HG02870 (cell line): ENCODE data around the gene BRK1.
A peak's percentile ranks its signal among the peaks of the same experiment; 100 is the strongest.
"Not testable (repeated sequence)": the region's sequence is repeated elsewhere in the genome, so short reads cannot be mapped to it uniquely, and the experiment has no call there.

Experiments used
- ATAC-seq: cut with Tn5 transposase; IDR thresholded peaks from one replicate; pipeline ENCODE4 v1.9.1; 2021; ENCODE audit warnings: mild to moderate bottlenecking, moderate library complexity; ENCODE audit not compliant: unreplicated experiment

BRK1 gene

DNA sequence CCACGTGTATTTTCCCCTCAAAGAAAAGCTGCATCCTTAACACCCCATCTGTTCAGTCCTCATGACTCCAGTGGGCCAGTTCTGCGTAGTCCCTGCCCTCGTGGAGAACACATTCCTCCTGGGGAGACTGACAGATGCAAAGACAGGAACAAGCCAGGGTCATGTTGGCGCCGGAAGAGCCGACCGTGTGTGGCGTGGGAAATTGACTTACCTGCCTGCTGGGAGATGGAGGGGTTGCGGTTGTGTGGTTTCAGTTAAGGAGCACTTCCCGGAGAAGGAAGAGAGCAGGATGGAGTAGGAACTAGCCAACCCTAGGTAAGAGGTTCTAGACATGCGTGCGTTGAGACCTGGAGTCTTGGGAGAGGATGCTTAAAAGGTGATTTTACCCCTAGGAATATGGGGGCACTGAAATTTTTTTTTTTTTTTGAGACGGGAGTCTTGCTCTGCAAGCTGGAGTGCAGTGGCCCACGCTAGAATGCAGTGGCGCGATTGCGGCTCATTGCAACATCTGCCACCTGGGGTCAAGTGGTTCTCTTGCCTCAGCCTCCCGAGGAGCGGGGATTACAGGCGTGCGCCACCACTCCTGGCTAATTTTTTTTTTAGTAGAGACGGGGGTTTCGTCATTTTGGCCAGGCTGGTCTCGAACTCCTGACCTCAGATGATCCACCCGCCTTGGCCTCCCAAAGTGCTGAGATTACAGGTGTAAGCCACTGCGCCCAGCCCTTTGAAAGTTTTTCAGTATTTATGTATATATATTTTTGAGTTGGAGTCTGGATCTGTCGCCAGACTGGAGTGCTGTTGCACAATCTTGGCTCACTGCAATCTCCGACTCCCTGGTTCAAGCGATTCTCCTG is 27.5 kb downstream of the BRK1 start:
- ATAC-seq, result no peak

DNA sequence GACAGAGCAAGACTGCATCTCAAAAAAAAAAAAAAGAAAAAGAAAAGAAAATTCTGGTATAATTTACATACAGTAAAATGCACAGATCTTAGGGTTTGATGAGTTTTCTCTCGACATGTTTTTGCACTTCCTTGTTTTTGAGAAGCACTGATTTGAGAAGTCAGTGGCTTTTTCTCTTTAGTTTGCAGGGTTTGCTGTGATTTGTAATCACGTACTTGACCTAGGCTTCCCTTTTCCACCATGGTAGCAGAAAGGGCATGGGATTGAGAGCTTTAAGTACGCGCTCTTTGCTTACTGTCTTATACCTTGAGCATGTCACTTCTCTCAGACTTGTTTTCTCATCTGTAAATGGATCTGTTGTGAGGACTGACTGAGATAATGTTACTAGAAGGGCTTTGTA is 30.2 kb downstream of the BRK1 start:
- no peak for ATAC-seq

DNA sequence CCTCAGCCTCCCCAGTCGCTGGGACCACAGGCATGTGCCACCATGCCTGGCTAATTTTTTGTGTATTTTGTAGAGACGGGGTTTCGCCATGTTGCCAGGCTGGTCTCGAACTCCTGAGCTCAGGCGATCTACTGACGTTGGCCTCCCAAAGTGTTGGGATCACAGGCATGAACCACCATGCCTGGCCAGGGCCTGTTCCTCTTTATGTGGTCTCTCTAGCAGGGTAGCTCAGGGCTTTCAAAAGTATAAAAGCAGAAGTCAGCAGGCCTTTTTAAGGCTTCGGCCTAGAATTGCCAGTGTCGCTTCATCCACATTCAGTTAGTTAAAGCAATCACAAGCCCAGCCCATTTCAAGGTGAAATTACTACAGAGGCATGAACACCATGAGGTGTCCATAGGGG is 33.8 kb downstream of the BRK1 start:
- no peak for ATAC-seq

DNA sequence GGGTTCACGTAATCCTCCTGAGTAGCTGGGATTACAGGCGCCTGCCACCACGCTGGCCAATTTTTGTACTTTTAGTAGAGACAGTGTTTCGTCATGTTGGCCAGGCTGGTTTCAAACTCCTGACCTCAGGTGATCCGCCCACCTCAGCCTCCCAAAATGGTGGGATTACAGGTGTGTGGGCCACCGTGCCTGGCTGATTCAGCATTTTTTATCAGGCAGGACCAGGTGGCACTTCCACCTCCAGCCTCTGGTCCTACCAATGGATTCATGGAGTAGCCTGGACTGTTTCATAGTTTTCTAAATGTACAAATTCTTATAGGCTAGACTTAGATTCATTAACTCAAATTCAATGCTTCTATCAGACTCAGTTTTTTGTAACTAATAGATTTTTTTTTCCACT is 35.5 kb downstream of the BRK1 start:
- ATAC-seq, result no peak

DNA sequence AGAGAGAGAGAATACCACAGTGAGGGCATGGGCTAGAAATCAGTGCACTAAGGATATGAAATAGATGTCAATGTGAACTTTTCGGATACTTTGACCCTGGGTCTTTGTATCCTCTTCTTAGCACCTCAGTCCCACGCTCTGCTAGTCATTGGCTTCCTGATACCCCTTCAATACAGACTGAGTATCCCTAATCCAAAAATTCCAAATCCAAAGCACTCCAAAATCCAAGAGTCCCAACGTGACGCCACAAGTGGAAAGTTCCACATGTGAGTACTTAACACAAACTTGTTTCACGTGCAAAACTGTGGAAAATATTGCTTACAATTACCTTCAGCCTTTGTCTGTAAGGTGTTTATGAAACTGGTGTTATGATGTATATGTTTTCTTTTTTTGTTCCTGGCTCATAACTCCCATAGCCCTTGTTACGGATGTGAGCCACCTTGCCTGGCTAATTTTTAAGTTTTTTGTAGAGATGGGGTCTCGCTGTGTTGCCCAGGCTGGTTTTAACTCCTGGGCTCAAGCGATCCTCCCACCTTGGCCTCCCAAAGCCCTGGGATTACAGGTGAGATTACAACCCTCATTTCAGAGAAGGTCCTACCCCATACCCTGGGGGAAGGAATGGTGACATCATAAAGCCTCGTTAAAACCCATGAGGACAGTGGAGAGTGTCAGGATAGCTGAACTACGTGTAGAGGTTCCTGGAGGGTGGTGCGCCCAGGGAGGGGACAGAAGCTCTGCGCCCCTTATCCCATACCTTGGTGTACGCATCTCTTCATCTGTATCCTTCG is 39.1 kb downstream of the BRK1 start:
- no peak for ATAC-seq

DNA sequence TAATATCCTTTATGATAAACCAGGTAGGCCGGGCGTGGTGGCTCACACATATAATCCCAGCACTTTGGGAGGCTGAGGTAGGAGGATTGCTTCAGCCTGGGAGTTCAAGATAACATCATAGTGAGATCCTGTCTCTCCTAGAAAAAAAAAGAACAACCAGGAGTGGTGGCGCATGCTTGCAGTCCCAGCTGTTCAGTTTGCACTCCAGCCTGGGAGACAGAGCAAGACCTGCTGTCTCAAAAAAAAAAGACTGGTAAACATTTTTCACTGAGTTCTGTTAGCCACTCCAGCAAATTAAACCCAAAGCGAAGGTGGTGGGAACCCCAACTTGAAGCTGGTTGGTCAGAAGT is 39.6 kb downstream of the BRK1 start:
- no peak for ATAC-seq

DNA sequence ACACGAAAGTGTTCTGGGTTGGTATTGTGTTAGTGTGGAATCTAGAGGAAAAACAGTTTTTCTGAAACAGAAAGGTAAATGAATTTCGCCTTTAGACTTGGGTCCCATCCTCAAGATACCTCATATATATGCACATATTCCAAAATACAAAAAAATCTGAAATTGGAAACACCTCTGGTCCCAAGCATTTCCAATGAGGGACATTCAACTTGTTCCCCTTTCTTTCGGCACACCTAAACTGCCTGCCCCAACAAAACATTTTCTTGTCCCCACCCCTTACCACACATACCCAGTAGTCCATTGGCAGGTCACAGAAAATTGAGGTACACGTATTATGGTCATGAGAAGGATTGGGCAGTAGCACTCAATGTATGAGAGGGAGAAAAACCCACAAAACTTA is 40.2 kb downstream of the BRK1 start:
- no peak for ATAC-seq

DNA sequence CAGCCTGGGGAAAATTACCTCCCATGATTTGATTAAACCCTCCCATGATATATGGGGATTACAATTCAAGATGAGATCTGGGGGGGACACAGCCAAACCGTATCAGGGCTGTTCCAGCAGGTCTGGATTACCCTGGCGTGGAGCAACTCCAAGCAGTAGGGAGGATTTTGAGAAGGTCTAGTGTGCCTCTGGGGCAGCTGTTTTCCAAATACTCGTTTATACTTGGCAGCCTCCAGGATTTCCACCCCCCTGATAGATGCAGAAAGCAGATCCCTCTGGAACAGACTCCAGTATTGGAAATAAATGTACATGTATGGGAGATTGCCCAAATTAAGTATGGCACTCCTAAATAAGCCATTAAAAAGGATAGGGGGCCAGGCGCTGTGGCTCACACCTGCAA is 41.6 kb downstream of the BRK1 start:
- no peak for ATAC-seq

DNA sequence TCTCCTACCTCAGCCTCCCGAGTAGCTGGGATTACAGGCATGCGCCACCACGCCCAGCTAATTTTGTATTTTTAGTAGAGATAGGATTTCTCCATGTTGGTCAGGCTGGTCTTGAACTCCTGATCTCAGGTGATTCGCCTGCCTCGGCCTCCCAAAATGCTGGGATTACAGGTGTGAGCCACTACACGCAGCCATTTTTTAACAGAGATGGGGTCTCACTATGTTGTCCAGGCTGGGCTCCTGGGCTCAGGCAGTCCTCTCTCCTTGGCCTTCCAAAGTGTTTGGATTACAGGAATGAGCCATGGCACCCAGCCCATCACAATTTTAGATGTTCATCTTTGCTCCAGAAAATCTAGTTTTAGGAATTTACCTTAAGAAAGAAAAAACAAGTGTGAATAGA is 43.1 kb downstream of the BRK1 start:
- not testable (repeated sequence) for ATAC-seq

DNA sequence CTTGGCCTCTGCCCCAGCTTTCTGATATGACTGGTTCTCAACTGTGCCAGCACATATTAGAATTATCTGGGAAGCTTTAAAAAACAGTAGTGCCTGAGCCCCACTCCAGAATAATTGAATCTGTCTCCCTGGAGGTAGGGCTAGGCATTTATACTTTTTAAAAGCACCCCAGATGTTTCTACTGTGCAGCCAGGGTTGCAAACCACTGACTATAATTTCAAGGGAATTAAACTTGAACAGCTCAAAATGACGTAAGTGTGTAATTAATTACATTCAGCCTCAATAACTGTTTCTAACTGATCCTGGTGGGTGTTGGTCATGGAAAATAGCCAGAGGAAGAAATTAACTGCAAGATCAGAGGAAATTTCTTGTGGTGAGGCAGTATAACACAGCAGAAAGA is 44.9 kb downstream of the BRK1 start:
- no peak for ATAC-seq

DNA sequence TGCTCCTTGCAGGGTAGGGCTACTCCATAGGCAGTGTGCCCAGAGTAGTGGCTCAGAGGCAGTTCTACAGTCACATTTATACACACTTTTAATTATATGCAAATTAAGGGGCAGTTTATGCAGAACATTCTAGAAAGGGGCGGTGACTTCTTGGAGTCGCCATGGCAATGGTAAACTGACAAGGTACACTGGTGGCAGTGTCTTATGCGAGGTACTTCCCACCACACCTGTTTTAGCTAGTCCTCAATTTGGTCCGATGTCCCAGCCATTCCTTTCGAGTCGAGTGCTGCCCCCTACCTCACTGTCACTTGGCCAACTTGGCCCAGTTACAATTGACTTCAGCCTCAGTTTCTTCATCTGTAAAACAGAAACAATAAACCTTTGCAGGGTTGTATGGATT is 45.5 kb downstream of the BRK1 start:
- no peak for ATAC-seq

DNA sequence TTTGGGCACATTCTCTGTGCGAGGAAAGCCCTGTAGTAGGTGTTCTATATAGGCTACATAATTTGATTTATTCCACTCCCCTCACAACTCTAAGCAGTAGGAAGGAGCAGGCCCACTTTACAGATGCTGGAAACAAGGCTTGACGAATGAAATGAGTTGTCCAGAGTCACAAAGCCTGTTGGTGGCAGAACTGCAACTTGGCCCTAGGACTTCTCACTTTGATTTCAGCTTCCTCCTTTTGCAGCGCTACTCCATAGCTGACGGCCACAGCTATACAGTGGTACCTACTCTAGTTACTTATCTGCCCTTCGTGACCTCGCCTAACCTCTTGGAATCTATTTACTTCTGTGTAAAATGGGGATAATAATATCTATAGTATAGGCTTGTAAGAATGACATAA is 46.7 kb downstream of the BRK1 start:
- ATAC-seq, result no peak

DNA sequence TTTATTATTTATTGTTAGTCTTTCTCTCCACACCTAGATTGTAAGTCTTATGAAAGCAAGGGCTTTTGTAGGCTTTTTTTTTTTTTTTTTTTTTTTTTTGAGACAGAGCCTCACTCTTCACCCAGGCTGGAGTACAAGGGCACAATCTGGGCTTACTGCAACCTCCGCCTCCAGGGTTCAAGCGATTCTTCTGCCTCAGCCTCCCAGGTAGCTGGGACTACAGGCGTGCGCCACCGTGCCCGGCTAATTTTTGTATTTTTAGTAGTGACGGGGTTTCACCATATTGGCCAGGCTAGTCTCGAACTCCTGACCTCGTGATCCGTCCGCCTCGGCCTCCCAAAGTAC is 48.7 kb downstream of the BRK1 start:
- ATAC-seq, result not testable (repeated sequence)

DNA sequence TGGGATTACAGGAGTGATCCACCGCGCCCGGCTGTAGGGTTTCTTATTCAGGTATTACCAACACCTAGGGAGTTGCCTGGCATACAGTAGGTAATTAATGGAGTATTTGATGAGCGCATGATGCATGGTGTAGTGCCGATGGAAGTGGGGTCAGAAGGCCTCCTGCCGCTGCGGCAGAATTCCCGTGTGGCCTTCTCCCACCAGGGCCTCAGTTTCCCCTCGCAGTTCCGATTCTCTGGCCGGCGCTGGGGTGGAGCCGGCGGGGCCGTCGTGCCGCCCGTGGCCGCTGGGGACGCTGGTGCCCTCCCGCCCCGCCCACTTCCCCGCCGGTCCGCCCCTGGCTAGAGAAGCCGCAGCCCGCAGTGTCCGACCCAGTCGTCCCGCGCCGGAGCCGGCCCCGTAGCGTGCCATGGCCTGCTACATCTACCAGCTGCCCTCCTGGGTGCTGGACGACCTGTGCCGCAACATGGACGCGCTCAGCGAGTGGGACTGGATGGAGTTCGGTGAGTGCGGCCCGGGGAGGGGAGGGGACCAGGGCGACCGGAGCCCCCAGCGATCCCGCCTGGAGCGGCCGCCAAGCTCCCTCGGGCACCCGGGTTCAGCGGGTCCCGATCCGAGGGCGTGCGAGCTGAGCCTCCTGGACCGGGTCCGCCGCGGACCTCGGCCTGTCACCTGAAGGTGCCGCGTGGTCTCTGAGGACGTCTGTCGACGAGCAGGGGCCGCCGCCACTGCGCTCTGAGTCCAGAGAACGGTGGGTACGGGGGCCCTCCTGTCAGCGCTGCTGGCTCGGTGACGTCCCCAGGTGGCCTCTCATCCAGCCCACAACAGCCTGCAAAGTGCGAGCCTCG is 49.3 kb downstream of the BRK1 start, which contains the start of gene IRAK2:
TSS of gene IRAK2 (plus strand) at position 374 of the 848 bp plus-strand sequence. CDS start at position 410, 36 bp downstream.
- ATAC-seq, result peak; percentile 67

DNA sequence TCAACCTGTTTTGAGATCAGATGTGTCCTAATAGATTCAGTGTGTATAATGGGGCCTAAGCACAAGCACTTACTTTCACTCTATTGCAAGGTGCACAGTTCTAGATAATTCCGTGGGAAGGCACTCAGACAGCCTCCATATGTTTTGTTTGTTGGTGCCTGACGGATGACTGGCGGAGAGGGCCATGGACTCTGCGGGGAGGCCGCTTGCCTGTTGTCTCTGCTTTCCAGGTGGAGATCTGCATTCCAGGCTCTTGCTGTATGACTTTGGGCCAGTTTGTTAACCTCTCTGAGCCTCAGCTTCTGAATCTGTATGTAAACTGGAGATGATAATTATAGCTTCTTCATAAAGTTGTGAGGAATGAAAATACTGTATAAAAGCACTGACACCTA is 50.7 kb downstream of the BRK1 start:
- no peak for ATAC-seq

DNA sequence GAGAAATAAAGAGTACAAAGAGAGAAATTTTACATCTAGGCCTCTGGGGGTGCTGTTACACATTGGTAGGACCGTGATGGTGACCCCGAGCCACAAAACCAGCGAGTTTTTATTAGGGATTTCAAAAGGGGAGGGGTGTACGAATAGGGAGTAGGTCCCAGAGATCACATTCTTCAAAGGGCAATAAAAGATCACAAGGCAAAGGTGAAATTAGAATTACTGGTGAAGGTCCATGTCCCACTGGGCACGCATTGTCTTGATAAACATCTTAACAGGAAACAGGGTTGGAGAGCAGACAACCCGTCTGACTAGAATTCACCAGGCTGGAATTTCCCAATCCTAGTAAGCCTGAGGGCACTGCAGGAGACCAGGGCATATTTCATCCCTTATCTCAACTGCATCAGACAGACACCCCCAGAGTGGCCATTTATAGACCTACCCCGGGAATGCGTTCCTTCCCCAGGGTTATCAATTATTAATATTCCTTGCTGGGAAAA is 53.6 kb downstream of the BRK1 start:
- ATAC-seq, result no peak

DNA sequence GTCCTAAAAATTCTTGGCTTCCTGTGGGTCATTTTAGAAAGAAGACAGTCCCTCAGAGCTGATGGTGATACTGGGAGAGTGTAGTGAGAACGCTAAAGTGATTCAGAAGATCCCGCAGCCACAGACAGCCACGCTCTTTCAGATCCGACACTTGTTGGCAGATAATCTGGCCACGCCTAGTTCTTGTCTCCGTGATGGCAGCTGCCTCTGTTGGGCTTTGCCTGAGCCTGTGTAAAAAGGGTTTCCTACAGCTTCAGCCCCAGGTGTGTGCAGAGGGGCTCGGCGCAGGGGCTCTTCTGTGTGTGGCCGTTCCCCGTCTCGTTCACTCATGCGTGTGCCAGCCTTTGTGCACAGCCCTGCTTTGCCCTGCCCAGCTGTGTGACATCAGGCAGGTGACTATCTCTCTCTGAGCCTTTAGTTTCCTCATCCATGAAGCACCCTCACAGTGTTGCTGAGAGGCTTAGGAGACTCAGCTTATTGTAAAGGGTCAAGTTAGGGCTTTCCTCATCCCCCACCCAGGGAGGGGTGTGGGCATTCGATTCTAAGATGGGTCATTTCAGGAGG is 55.5 kb downstream of the BRK1 start:
- ATAC-seq, result no peak

DNA sequence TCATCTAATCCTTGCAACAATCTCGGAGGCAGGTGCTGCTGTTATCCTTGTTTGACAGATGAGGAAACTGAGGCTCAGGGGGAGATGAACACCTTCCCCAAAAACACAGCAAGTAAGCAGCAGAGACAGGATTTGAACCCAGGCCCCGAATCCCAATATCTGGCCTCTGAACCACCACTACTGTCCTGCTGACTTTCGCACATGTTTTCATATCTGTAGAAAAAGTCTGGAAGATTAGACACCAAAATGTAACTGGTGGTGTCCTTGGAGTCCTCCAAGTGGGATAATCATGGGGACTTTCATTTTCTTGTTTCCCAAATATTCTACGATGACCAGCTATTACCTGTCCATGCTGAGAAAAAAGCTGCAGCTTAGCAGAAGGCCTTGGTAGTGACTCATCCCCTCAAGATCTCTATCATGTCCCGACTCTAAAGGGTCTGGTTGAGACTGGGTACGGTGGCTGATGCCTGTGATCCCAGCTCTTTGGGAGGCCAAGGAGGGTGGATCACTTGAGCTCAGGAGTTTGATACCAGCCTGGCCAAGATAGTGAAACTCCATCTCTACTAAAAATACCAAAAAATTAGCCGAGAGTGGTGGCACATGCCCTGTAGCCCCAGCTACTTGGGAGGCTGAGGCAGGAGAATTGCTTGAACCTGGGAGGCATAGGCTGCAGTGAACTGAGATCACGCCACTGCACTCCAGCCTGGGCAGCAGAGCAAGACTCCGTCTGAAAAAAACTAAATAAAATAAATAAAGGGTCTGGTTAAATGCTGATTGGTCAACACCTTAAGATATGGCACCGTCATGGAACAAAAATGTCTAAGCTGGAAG is 57.8 kb downstream of the BRK1 start:
- ATAC-seq, result no peak

DNA sequence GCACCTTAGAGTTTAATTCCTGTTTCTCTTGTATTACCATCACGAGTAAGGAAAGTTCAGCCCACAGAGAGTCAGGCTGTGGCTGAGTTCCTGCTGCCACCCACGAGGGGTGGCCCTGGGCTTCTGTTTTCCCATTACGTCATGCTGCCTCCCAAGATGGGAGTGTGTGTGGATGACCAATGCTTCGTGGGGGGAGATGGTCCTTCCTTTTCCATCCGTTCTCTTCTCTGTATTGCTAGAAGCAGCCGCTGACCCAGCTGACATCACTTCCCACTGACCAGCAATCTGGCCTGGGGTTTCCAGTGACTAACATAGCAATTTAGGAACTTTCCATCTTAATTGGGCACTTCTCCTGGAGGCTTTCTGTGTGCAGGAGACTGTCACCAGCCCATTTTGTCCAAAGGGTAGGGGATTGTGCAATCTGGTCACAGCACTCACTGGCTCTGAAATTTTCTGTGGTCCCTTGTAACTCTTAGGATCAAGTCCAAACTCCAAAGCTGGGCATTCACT is 58.5 kb downstream of the BRK1 start:
- no peak for ATAC-seq

DNA sequence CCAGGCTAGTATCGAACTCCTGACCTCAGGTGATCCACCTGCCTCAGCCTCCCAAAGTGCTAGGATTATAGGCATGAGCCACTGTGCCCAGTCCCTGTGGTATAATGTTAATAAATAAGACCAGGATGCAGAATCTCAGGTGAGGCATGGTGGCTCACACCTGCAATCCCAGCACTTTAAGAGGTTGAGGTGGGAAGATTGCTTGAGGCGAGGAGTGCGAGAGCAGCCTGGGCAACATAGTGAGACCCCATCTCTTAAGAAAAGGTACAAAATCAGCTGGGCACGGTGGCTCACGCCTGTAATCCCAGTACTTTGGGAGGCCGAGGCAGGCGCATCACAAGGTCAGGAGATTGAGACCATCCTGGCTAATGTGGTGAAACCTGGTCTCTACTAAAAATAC is 59.9 kb downstream of the BRK1 start:
- not testable (repeated sequence) for ATAC-seq
